ENCODE measurements around the gene SRSF1. TPM values are rescaled to one million over a fixed set of nuclear protein-coding genes. Genes with fewer than 3 reads are reported as not detected.

The SRSF1 gene, protein sequence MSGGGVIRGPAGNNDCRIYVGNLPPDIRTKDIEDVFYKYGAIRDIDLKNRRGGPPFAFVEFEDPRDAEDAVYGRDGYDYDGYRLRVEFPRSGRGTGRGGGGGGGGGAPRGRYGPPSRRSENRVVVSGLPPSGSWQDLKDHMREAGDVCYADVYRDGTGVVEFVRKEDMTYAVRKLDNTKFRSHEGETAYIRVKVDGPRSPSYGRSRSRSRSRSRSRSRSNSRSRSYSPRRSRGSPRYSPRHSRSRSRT
- total RNA-seq = 541 and 878 TPM in 2 replicates

DNA sequence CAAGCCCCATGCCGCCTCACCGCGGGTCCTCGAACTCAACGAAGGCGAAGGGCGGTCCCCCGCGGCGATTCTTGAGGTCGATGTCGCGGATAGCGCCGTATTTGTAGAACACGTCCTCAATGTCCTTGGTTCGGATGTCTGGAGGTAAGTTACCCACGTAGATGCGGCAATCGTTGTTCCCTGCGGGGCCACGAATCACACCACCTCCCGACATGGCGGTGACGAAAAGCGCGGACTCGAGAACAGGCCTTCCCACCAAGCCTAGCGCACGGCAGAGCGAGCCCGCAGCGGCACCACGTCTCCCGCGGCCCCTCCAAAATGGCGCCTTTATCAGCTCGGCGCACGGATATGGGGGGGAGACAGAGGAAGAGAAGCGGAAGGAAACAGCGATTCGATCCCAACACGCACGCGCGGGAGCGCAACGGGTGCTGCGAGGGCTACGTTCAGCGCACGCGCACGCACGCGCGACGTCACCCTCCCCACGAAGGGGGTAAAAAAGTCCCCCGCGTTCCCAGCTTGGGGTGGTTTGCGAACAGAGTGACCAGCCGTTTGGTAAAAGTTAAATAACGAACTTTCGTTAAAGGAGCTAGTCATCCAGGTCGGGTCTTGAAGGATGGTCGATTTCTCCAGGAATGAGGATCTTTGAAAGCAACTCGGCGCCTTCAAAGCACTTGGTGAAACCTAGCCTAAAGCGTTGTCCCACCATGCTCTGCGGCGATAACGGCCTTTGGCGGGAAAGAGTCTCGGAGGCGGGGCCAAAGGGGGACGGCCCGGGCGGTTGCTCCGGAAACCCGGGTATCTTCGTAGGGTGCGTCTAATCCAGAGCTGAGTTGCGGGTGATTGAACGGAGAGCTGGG lies at the start of gene SRSF1:
TSS of gene SRSF1 (minus strand) at position 323 of the 857 bp plus-strand sequence. CDS start at position 214, 109 bp downstream.

GRCh38 chr17:57987581-57988300 lies 19.3 kb downstream of the SRSF1 start, which contains the start of gene VEZF1:
Gene VEZF1, minus strand, starts transcription at chr17:57988254. Its CDS starts 143 bp downstream, at chr17:57988111.

GRCh38 chr17:57955183-57955931 lies 51.7 kb downstream of the SRSF1 start, which contains the start of gene CUEDC1:
Gene CUEDC1, minus strand, starts transcription at chr17:57955412. Its CDS starts 69,848 bp downstream, at chr17:57885564.

Other genes with a start within 250 kb of the SRSF1 start
- 28.3 and 58.8 TPM in 2 replicates for gene MRPS23, start 157.2 kb downstream of the SRSF1 start, total RNA-seq
- 2.9 and 4.0 TPM in 2 replicates for gene CUEDC1, start 51.8 kb downstream of the SRSF1 start, total RNA-seq
- gene VEZF1, start 19.0 kb downstream of the SRSF1 start, total RNA-seq = 24.7 and 30.1 TPM in 2 replicates
- gene DYNLL2, start 76.2 kb upstream of the SRSF1 start, total RNA-seq = 7.8 and 11.6 TPM in 2 replicates
- not detected in 2 replicates for gene OR4D1, start 141.1 kb upstream of the SRSF1 start, total RNA-seq
- not detected in 2 replicates for gene OR4D2, start 159.7 kb upstream of the SRSF1 start, total RNA-seq
- gene EPX, start 185.5 kb upstream of the SRSF1 start, total RNA-seq = not detected in 2 replicates
- gene MKS1, start 212.0 kb upstream of the SRSF1 start, total RNA-seq = 11.4 and 15.2 TPM in 2 replicates
- gene LPO, start 231.3 kb upstream of the SRSF1 start, total RNA-seq = not detected in 2 replicates